Trophoblast cell (in vitro differentiated cells and primary cell): Measurements from ENCODE around the gene SEC31A.
A peak's percentile ranks its signal among the peaks of the same experiment; 100 is the strongest.

ENCODE experiments used
- DNase-seq, 2 donors: peaks; one replicate each; pipeline ENCODE4 v3.0.0-alpha.2; 2016
- H2AFZ ChIP-seq: 2 replicates; pipeline ENCODE4 v1.6.1; 2013; ENCODE audit warnings: low read length, moderate library complexity, mild to moderate bottlenecking; ENCODE audit not compliant: insufficient read depth, poor library complexity
- H2AK5ac ChIP-seq: 2 replicates; pipeline ENCODE4 v1.6.1; 2013; ENCODE audit warnings: mild to moderate bottlenecking, low read length
- H2BK120ac ChIP-seq: 2 replicates; pipeline ENCODE4 v1.6.1; 2013; ENCODE audit warnings: low read length, mild to moderate bottlenecking, moderate library complexity; ENCODE audit not compliant: insufficient read depth, poor library complexity
- H2BK12ac ChIP-seq: 2 replicates; pipeline ENCODE4 v1.6.1; 2013; ENCODE audit warnings: mild to moderate bottlenecking, low read length, moderate library complexity
- H2BK5ac ChIP-seq: 2 replicates; pipeline ENCODE4 v1.6.1; 2013; ENCODE audit warnings: low read length, low read depth, moderate library complexity, mild to moderate bottlenecking; ENCODE audit not compliant: poor library complexity
- H3K14ac ChIP-seq: 2 replicates; pipeline ENCODE4 v1.6.1; 2013; ENCODE audit warnings: mild to moderate bottlenecking, low read length
- H3K18ac ChIP-seq: 2 replicates; pipeline ENCODE4 v1.6.1; 2013; ENCODE audit warnings: mild to moderate bottlenecking, low read length
- H3K23ac ChIP-seq: 2 replicates; pipeline ENCODE4 v1.6.1; 2013; ENCODE audit warnings: low read length
- H3K27ac ChIP-seq: 2 replicates; pipeline ENCODE4 v1.5.1; 2013; ENCODE audit warnings: low read depth, mild to moderate bottlenecking, inconsistent platforms, low read length, moderate library complexity
- H3K27me3 ChIP-seq: 2 replicates; pipeline ENCODE4 v1.6.1; 2013; ENCODE audit warnings: inconsistent platforms, mild to moderate bottlenecking, low read length, moderate library complexity; ENCODE audit not compliant: insufficient read depth
- H3K36me3 ChIP-seq, 2 experiments: 1 replicate in 1 of 2; 2 replicates in 1 of 2; pipeline ENCODE4 v1.6.1; 2013; ENCODE audit warnings: low read length in 2 of 2, mild to moderate bottlenecking in 2 of 2, moderate library complexity in 1 of 2; ENCODE audit not compliant: insufficient read depth in 2 of 2, control insufficient read depth in 1 of 2
- H3K4ac ChIP-seq: 2 replicates; pipeline ENCODE4 v1.6.1; 2013; ENCODE audit warnings: low read depth, mild to moderate bottlenecking, low read length, moderate library complexity
- H3K4me1 ChIP-seq, 2 experiments: 1 replicate in 1 of 2; 2 replicates in 1 of 2; pipeline ENCODE4 v1.6.1; 2013; ENCODE audit warnings: low read length in 2 of 2, mild to moderate bottlenecking in 2 of 2, moderate library complexity in 1 of 2; ENCODE audit not compliant: insufficient read depth in 2 of 2, control insufficient read depth in 1 of 2
- H3K4me2 ChIP-seq: 2 replicates; pipeline ENCODE4 v1.6.1; 2013; ENCODE audit warnings: inconsistent platforms, mild to moderate bottlenecking, low read length, moderate library complexity
- H3K4me3 ChIP-seq: 2 replicates; pipeline ENCODE4 v1.5.1; 2013; ENCODE audit warnings: mild to moderate bottlenecking, low read depth, low read length, inconsistent platforms
- H3K79me1 ChIP-seq: one replicate; pipeline ENCODE4 v1.6.1; 2013; ENCODE audit warnings: low read length
- H3K79me2 ChIP-seq: 2 replicates; pipeline ENCODE4 v1.6.1; 2013; ENCODE audit warnings: low read length, mild to moderate bottlenecking; ENCODE audit not compliant: control insufficient read depth, insufficient read depth, poor library complexity
- H3K9ac ChIP-seq: 2 replicates; pipeline ENCODE4 v1.6.1; 2013; ENCODE audit warnings: mild to moderate bottlenecking, low read length
- H3K9me3 ChIP-seq: 2 replicates; pipeline ENCODE4 v1.6.1; 2013; ENCODE audit warnings: low read depth, mild to moderate bottlenecking, control low read depth, inconsistent platforms, low read length; ENCODE audit not compliant: insufficient read depth
- H4K12ac ChIP-seq: 2 replicates; pipeline ENCODE4 v1.6.1; 2013; ENCODE audit warnings: low read depth, mild to moderate bottlenecking, low read length, moderate library complexity
- H4K8ac ChIP-seq: 2 replicates; pipeline ENCODE4 v1.6.1; 2013; ENCODE audit warnings: low read depth, mild to moderate bottlenecking, low read length, moderate library complexity
- H4K91ac ChIP-seq: one replicate; pipeline ENCODE4 v1.6.1; 2013; ENCODE audit warnings: low read depth, mild to moderate bottlenecking, low read length, moderate library complexity
- WGBS: extraction: QIAGEN DNeasy Blood & Tissue Kit; methylation state at CpG from one replicate; pipeline ENCODE4 v1.1.7; 2013; ENCODE audit warnings: missing lambda C conversion rate; ENCODE audit not compliant: insufficient read length, insufficient coverage; ENCODE audit errors: extremely low coverage; 5-methylcytosine and 5-hydroxymethylcytosine counted together

The SEC31A gene

DNA sequence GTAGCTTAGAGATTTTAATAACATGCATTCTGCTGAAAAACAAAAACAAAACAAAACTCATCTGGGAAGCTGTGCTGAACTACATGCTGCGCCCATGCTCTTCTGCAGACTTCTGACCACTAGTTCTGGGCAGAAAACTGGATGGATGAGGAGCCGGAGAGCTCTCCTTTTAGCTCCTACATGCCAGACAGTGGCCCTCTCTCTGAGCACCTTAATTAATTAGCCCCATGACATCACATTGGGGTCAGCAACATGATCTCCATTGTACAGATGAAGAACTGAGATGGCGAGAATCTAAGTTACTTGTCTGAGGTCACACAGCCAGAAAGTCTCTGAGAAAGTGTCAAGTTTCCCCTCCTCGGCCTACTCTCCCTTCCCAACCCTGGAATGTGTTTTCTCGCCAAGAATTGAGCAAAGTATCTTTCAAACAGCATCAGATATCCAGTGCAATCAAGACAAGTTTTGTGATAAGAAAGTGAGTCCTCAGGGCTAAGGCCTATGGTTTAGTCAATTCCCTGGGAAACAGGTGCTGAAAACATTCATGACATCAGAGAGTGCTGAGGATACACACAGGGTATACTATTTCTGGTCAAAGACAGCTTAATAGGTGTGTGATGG lies 113.9 kb downstream of the SEC31A start:
- H2BK120ac ChIP-seq: no peak overlapping the region
- no peak overlapping the region for H2AK5ac ChIP-seq
- no peak overlapping the region for H3K18ac ChIP-seq
- no peak overlapping the region for H2BK12ac ChIP-seq
- no peaks in the 10 kb centered on the region for H3K79me2 ChIP-seq
- no peak overlapping the region for H3K23ac ChIP-seq
- no CpG with 5 or more reads among the region's 5 CpGs for WGBS
- no peak overlapping the region for H2AFZ ChIP-seq
- H3K27ac ChIP-seq: no peak overlapping the region
- H4K8ac ChIP-seq: no peak overlapping the region
- no peak overlapping the region for H2BK5ac ChIP-seq
- no peak overlapping the region for H3K14ac ChIP-seq
- H3K27me3 ChIP-seq: no peaks in the 10 kb centered on the region
- H4K12ac ChIP-seq: no peak overlapping the region
- no peak overlapping the region for H3K9ac ChIP-seq
- H3K4me3 ChIP-seq: no peak overlapping the region
- H3K4ac ChIP-seq: no peak overlapping the region
- DNase-seq: peak; percentile 42 to 84
- no peaks in the 10 kb centered on the region for H3K9me3 ChIP-seq
- H3K4me1 ChIP-seq: no peaks in the 10 kb centered on the region
- no peaks in the 10 kb centered on the region for H3K79me1 ChIP-seq
- H4K91ac ChIP-seq: no peak overlapping the region
- no peak overlapping the region for H3K4me2 ChIP-seq
- no peaks in the 10 kb centered on the region for H3K36me3 ChIP-seq

DNA sequence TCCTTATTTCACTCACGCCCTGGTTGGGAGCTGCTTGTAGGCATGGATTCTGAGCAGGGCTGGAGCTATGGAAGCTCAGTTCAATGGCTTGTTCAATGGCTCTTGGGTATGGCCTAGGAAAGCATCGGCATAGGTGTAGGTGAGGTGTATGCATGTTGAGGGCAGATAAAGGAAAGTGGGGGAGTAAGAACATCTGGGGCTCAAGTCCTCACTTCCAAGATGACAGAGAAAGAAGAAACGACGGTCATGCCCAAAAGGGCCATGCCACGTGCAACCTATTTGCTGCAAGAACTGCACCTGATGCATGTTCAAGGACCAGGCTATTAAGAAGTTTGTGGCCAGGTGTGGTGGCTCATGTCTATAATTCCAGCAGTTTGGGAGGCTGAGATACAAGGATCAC lies 115.7 kb downstream of the SEC31A start:
- Histone ChIP-seq H3K4me3 (no peak overlapping the region), H2BK12ac (no peak overlapping the region), H2AK5ac (no peak overlapping the region), H3K36me3 (no peaks in the 10 kb centered on the region), H4K8ac (no peak overlapping the region), H3K18ac (no peak overlapping the region), H3K79me2 (no peaks in the 10 kb centered on the region), H3K14ac (no peak overlapping the region), H2AFZ (no peak overlapping the region), H3K4me2 (no peak overlapping the region), H3K4me1 (no peaks in the 10 kb centered on the region), H3K23ac (no peak overlapping the region), H4K12ac (no peak overlapping the region), H3K4ac (no peak overlapping the region), H3K9me3 (no peaks in the 10 kb centered on the region), H3K9ac (no peak overlapping the region), H3K27me3 (no peaks in the 10 kb centered on the region), H4K91ac (no peak overlapping the region), H2BK5ac (no peak overlapping the region), H3K79me1 (no peaks in the 10 kb centered on the region), H2BK120ac (no peak overlapping the region), H3K27ac (no peak overlapping the region)
- no peak for DNase-seq
- no CpG with 5 or more reads among the region's 5 CpGs for WGBS

DNA sequence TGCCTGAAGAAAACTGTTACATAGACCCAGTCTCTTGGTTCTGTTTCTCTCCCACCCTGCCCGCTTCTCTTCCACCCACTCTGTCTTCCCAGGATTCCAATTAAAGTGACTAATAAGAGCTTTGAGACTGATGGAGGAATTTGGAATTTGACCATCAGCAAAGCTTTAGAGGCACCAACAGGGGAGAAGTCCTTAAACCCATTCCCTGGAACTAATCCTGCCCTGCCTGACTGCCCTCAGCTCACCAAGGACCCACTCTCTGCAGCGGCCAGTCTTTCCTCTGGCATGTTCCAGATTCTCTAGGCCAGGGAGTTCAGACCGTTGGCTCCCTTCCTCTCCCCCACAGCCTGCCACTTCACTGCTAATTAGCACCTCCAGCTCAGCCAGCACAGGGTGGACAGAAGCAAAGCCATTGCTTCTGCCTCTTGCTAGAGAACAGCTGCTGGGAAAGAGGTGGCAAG lies 116.2 kb downstream of the SEC31A start:
- H3K9ac ChIP-seq: no peak overlapping the region
- no peak overlapping the region for H2BK120ac ChIP-seq
- no peak overlapping the region for H2BK12ac ChIP-seq
- no peak overlapping the region for H3K23ac ChIP-seq
- DNase-seq: no peak
- H4K8ac ChIP-seq: no peak overlapping the region
- no peaks in the 10 kb centered on the region for H3K9me3 ChIP-seq
- no peaks in the 10 kb centered on the region for H3K4me1 ChIP-seq
- no peak overlapping the region for H4K12ac ChIP-seq
- H2AFZ ChIP-seq: no peak overlapping the region
- H3K14ac ChIP-seq: no peak overlapping the region
- no peaks in the 10 kb centered on the region for H3K27me3 ChIP-seq
- no CpG with 5 or more reads among the region's 3 CpGs for WGBS
- H4K91ac ChIP-seq: no peak overlapping the region
- no peak overlapping the region for H3K18ac ChIP-seq
- no peaks in the 10 kb centered on the region for H3K79me1 ChIP-seq
- H3K4me3 ChIP-seq: no peak overlapping the region
- H3K36me3 ChIP-seq: no peaks in the 10 kb centered on the region
- H3K4me2 ChIP-seq: no peak overlapping the region
- H2AK5ac ChIP-seq: no peak overlapping the region
- no peak overlapping the region for H2BK5ac ChIP-seq
- H3K4ac ChIP-seq: no peak overlapping the region
- no peak overlapping the region for H3K27ac ChIP-seq
- H3K79me2 ChIP-seq: no peaks in the 10 kb centered on the region

DNA sequence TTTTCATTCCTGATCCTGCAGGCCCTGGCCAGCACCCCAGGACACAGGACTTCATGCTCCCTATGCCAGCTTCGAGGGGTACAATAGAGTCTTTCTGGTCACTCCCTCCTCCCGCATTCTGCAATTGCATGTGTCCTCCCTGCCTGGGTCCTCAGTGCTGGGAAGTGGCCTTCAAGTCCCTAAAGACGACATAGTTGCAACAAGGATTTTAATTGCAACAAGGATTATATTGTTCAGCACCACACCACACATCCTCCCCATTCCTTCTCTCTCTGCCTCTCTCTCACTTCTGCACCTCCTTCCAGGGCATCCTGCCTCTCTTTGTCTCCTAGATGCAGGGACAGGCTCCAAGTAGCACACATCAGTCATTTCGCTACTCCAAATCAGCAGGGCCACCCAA lies 117.9 kb downstream of the SEC31A start:
- no peak overlapping the region for H4K91ac ChIP-seq
- no peak overlapping the region for H4K8ac ChIP-seq
- no peak overlapping the region for H2BK120ac ChIP-seq
- WGBS: no CpG with 5 or more reads among the region's 4 CpGs
- no peak overlapping the region for H3K4me2 ChIP-seq
- no peak overlapping the region for H3K14ac ChIP-seq
- H3K27me3 ChIP-seq: no peaks in the 10 kb centered on the region
- H2AK5ac ChIP-seq: no peak overlapping the region
- no peak overlapping the region for H3K9ac ChIP-seq
- H3K79me2 ChIP-seq: no peaks in the 10 kb centered on the region
- no peaks in the 10 kb centered on the region for H3K4me1 ChIP-seq
- no peak overlapping the region for H3K23ac ChIP-seq
- H3K9me3 ChIP-seq: no peaks in the 10 kb centered on the region
- H3K36me3 ChIP-seq: no peaks in the 10 kb centered on the region
- no peak overlapping the region for H2BK12ac ChIP-seq
- H3K18ac ChIP-seq: no peak overlapping the region
- no peak overlapping the region for H2BK5ac ChIP-seq
- no peak overlapping the region for H3K4ac ChIP-seq
- no peak overlapping the region for H4K12ac ChIP-seq
- no peak overlapping the region for H3K4me3 ChIP-seq
- H2AFZ ChIP-seq: no peak overlapping the region
- no peak overlapping the region for H3K27ac ChIP-seq
- no peaks in the 10 kb centered on the region for H3K79me1 ChIP-seq
- DNase-seq: no peak
